Testis (tissue), 3 donors: ENCODE data around the gene MYH9. TPM values are rescaled to one million over a fixed set of nuclear protein-coding genes. Genes with fewer than 3 reads are reported as not detected.

Experiments used
- DNase-seq: peaks from one replicate; pipeline ENCODE4 v3.0.0-alpha.2; 2019
- H3K27ac ChIP-seq, 2 donors: fragments of 200-600 bp; sonication (generic); one replicate each; pipeline ENCODE4 v1.5.1; 2019
- H3K27me3 ChIP-seq: fragments of 200-600 bp; sonication (generic); one replicate; pipeline ENCODE4 v1.5.1; 2019
- H3K36me3 ChIP-seq: fragments of 200-600 bp; sonication (generic); one replicate; pipeline ENCODE4 v1.5.1; 2017; ENCODE audit warnings: low read depth; ENCODE audit errors: missing control alignments
- H3K4me1 ChIP-seq: fragments of 200-600 bp; sonication (generic); one replicate; pipeline ENCODE4 v1.5.1; 2019
- H3K4me3 ChIP-seq, 2 donors: fragments of 200-600 bp; sonication (generic); one replicate each; pipeline ENCODE4 v1.5.1; 2017 to 2019
- H3K9me3 ChIP-seq: fragments of 200-600 bp; sonication (generic); one replicate; pipeline ENCODE4 v1.5.1; 2017
- POLR2A ChIP-seq: fragments of 450-650 bp; IDR thresholded peaks from one replicate; pipeline ENCODE4 v1.6.1; 2017; ENCODE audit warnings: antibody characterized with exemption, mild to moderate bottlenecking, moderate library complexity
- WGBS, 2 donors: methylation state at CpG; one replicate each; pipeline ENCODE4 v1.1.5; 2018; 5-methylcytosine and 5-hydroxymethylcytosine counted together
- intact Hi-C: fragments of 100-400 bp; cut with DNase I; formaldehyde crosslinking; loops from one replicate; pipeline ENCODE4 v1.15.1; 2023; ENCODE audit warnings: low total_unique reads
- polyA plus RNA-seq: library from polyadenylated mRNA; stranded (reverse); fragments of 350-450 nt; fragmentation: Illumina TruSeq; extraction: RNeasy Lipid Tissue Mini Kit (QIAGEN cat#74804); gene quantifications from one replicate; pipeline ENCODE4 v1.2.3, GENCODE V29; 2014; ENCODE audit warnings: low read depth, low replicate concordance; ENCODE audit not compliant: insufficient read depth
- total RNA-seq, 2 donors: library from RNA; depleted of rRNA; stranded (reverse); fragments of >200 nt; gene quantifications; one replicate each; pipeline ENCODE4 v1.2.3, GENCODE V29; 2016
- TF ChIP-seq, protein P1 (sequence below), 3 experiments: fragments of 450-650 bp in 2 of 3; fragments of 200-600 bp in 1 of 3; sonication (generic) in 1 of 3; IDR thresholded peaks; one replicate each; pipeline ENCODE4 v1.5.1; 2016 to 2019; ENCODE audit warnings: antibody characterized with exemption in 3 of 3, mild to moderate bottlenecking in 2 of 3, moderate library complexity in 1 of 3

MYH9 gene
- total and polyA plus RNA-seq, 3 donors from 2014 or later: 129 to 146 (median 141) TPM

DNA sequence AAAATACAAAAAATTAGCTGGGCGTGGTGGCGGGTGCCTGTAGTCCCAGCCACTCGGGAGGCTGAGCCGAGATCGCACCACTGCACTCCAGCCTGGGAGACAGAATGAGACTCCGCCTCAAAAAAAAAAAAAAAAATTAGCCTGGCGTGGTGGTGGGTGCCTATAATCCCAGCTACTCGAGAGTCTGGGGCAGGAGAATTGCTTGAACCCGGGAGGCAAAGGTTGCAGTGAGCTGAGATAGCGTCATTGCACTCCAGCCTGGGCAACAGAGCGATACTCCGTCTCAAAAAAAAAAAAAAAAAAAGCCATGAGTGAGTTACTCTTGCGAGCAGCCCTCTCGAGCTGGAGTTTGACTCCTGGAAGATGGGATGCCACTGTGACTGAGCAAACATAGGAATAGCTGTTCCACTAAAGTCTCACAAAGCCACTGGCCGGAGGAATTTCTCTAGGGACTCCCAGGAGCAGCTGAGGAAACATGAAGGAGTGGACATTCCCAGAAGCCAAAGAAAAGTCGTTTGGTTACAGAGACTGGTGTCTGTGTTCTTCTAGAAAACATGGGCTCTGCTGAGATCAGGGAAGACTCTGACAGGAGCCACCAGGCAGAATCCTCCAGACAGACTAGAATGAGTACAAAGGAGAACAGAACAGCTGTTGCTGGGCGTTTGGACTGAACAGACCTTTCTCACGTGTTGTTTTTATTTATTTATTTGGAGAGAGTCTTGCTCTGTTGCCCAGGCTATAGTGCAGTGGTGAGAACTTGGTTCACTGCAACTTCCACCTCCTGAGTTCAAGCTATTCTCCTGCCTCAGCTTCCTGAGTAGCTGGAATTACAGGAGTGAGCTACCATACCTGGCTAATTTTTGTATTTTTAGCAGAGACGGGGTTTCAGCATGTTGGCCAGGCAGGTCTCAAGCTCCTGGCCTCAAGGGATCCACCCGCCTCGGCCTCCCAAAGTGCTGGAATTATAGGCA lies 32.4 kb upstream of the MYH9 start:
- Histone ChIP-seq H3K4me1 (no peaks in the 10 kb centered on the region), H3K9me3 (no peaks in the 10 kb centered on the region), H3K27me3 (no peaks in the 10 kb centered on the region), H3K36me3 (no peaks in the 10 kb centered on the region), H3K4me3 (no peak overlapping the region), H3K27ac (peak overlapping the region; percentile 60 to 84)
- DNase-seq: no peak
- TF ChIP-seq POLR2A: no peak
- TF ChIP-seq, protein P1, sequence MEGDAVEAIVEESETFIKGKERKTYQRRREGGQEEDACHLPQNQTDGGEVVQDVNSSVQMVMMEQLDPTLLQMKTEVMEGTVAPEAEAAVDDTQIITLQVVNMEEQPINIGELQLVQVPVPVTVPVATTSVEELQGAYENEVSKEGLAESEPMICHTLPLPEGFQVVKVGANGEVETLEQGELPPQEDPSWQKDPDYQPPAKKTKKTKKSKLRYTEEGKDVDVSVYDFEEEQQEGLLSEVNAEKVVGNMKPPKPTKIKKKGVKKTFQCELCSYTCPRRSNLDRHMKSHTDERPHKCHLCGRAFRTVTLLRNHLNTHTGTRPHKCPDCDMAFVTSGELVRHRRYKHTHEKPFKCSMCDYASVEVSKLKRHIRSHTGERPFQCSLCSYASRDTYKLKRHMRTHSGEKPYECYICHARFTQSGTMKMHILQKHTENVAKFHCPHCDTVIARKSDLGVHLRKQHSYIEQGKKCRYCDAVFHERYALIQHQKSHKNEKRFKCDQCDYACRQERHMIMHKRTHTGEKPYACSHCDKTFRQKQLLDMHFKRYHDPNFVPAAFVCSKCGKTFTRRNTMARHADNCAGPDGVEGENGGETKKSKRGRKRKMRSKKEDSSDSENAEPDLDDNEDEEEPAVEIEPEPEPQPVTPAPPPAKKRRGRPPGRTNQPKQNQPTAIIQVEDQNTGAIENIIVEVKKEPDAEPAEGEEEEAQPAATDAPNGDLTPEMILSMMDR (IDR thresholded peaks at IDR 0.05): no peak
- 50 to 55% methylated on average over 19 to 21 of the region's 21 CpGs for WGBS, 2 donors
- intact Hi-C loops: no loop called here

DNA sequence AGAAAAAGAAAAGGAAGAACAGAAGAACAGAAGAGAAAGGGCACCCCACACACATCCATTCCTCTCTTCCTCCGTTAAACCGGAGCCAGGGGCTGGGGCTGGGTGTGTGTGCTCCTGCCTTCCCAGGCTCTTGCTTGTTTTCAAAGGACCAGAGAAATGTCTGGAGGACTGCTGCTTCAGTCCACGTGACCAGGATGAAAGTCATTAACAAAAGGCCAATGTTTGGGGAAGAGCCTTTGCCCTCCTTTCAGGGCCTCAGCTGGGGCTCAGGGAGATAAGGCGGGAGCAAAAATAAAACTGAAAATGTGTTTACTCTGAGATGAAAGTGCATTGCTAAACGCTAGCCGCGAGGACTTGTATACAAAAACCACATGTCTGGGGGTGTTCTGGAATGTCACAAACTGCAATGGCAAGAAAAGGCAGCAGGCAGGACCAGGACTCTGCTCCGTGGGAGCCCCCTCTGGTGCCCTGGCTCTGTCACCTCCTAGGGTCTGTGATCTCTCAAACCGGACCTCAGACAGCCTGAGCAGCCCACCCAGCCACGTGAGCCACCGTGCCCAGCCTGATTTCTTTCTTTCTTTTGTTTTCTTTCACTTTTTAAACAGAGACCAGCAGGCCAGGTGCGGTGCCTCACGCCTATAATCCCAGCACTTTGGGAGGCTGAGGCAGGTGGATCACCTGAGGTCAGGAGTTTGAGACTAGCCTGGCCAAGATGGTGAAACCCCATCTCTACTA lies 31.6 kb upstream of the MYH9 start:
- WGBS, 2 donors: 38 to 40% methylated on average over 13 of the region's 13 CpGs
- Histone ChIP-seq H3K27ac (peak overlapping the region; percentile 60 to 84), H3K36me3 (no peaks in the 10 kb centered on the region), H3K27me3 (no peaks in the 10 kb centered on the region), H3K4me1 (no peaks in the 10 kb centered on the region), H3K9me3 (no peaks in the 10 kb centered on the region), H3K4me3 (no peak overlapping the region)
- peak; percentile 72 for DNase-seq
- TF ChIP-seq, protein P1 (IDR thresholded peaks at IDR 0.05): no peak
- no peak for TF ChIP-seq POLR2A
- intact Hi-C loops: no loop called here

DNA sequence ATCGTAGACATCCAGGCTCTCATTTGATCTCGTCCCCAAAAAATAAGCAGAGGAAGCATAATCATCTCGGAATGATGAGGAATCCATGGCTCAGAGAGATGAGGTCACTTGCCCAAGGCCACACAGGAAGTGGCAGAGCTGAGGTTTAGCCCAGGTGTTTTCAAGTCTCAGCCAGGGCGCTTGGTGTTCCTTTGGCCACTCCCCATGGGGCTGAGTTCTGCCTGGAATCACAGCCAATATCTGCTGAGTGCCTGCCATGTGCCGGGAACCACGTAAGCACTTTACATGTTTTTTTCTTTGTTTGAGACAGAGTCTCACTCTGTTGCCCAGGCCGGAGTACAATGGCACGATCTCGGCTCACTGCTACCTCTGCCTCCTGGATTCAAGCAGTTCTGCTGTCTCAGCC lies 29.5 kb upstream of the MYH9 start:
- H3K9me3 ChIP-seq: no peaks in the 10 kb centered on the region
- no peak overlapping the region for H3K27ac ChIP-seq
- WGBS, 2 donors: 51 to 59% methylated on average over 9 of the region's 9 CpGs
- no peaks in the 10 kb centered on the region for H3K36me3 ChIP-seq
- H3K4me1 ChIP-seq: no peaks in the 10 kb centered on the region
- no peak for DNase-seq
- H3K4me3 ChIP-seq: no peak overlapping the region
- TF ChIP-seq, protein P1 (IDR thresholded peaks at IDR 0.05): no peak
- TF ChIP-seq POLR2A: no peak
- intact Hi-C loops: no loop called here
- no peaks in the 10 kb centered on the region for H3K27me3 ChIP-seq

DNA sequence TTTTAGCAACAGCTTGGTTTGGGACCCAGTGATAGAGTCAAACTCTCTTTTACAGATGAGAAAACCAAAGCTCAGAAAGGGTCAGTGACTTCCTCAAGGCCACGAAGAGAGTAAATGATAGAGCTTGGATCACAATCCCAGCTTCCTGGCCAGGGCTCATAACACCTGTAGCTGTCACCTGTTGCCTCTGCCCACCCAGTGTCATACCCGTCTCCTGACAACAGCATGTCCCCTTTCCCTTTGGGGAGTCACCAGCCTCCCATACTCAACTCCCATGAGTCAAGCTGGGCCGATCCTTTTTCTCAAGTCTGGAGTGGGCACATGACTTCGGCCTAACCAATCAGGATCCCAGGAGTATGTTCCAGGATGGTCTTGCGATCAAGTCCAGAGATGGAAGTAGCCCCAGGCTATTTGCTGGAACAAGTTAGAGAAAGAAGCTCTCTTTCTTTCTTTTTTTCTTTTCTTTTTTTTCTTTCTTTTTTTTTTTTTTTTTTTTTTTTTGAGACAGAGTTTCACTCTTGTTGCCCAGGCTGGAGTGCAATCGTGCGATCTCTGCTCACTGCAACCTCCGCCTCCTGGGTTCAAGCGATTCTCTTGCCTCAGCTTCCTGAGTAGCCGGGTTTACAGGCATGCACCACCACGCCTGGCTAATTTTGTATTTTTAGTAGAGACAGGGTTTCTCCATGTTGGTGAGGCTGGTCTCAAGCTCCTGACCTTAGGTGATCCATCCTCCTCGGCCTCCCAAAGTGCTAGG lies 27.8 kb upstream of the MYH9 start:
- no peak overlapping the region for H3K4me3 ChIP-seq
- H3K27ac ChIP-seq: no peak overlapping the region
- no peak for DNase-seq
- no peaks in the 10 kb centered on the region for H3K4me1 ChIP-seq
- 89 to 91% methylated on average over 12 of the region's 12 CpGs for WGBS, 2 donors
- intact Hi-C loops: no loop called here
- H3K27me3 ChIP-seq: no peaks in the 10 kb centered on the region
- no peak for TF ChIP-seq POLR2A
- TF ChIP-seq, protein P1 (IDR thresholded peaks at IDR 0.05): no peak
- no peaks in the 10 kb centered on the region for H3K36me3 ChIP-seq
- H3K9me3 ChIP-seq: no peaks in the 10 kb centered on the region
